Lower lobe of right lung (tissue), 2 donors: Measurements from ENCODE around the gene HSD11B2. TPM values are rescaled to one million over a fixed set of nuclear protein-coding genes. Genes with fewer than 3 reads are reported as not detected.
A peak's percentile ranks its signal among the peaks of the same experiment; 100 is the strongest.

Experiments
- ATAC-seq, 2 donors: fragments of 200-7000 bp; cut with Tn5 transposase; one replicate each; pipeline ENCODE4 v1.9.1; 2020 to 2022; ENCODE audit warnings: mild to moderate bottlenecking in 2 of 2, moderate library complexity in 2 of 2
- DNase-seq: peaks from one replicate; pipeline ENCODE4 v3.0.0-alpha.2; 2020
- H3K27ac ChIP-seq: fragments of 200-600 bp; one replicate; pipeline ENCODE4 v1.8.0; 2022
- H3K27me3 ChIP-seq: fragments of 200-600 bp; one replicate; pipeline ENCODE4 v1.8.0; 2022; ENCODE audit warnings: low read depth
- H3K36me3 ChIP-seq: fragments of 200-600 bp; one replicate; pipeline ENCODE4 v1.8.0; 2022; ENCODE audit warnings: mild to moderate bottlenecking
- H3K4me1 ChIP-seq: fragments of 200-600 bp; one replicate; pipeline ENCODE4 v1.8.0; 2022
- H3K4me3 ChIP-seq: fragments of 200-600 bp; one replicate; pipeline ENCODE4 v1.8.0; 2022; ENCODE audit warnings: mild to moderate bottlenecking
- H3K9me3 ChIP-seq: fragments of 200-600 bp; one replicate; pipeline ENCODE4 v1.8.0; 2022
- intact Hi-C: fragments of 100-400 bp; cut with DNase I; formaldehyde crosslinking; loops from one replicate; pipeline ENCODE4 v1.11.0; 2022
- total RNA-seq: library from RNA; stranded (reverse); fragmentation: NEBNext Ultra II Directional; extraction: Animal tissue kit (Norgen Biotek cat#: 25700); gene quantifications from one replicate; pipeline ENCODE4 v1.2.1, GENCODE V29; 2021
- TF ChIP-seq, protein P1 (sequence below): fragments of 200-600 bp; IDR thresholded peaks from one replicate; pipeline ENCODE4 v1.8.0; 2022; ENCODE audit warnings: antibody characterized with exemption, mild to moderate bottlenecking
- donor health status: DM: no; HTN: yes; CAD: no; lungs with severe emphysema.

HSD11B2 gene
- total RNA-seq, 1 donor from 2014 or later, result 2.9 TPM

- Histone ChIP-seq H3K4me3 (no peak overlapping the region), H3K36me3 (no peaks in the 10 kb centered on the region), H3K27me3 (no peaks in the 10 kb centered on the region), H3K9me3 (no peaks in the 10 kb centered on the region), H3K27ac (peak overlapping the region; percentile 74), H3K4me1 (peaks cover 15% of the 10 kb centered on the region)
- no peak for DNase-seq
- TF ChIP-seq, protein P1, sequence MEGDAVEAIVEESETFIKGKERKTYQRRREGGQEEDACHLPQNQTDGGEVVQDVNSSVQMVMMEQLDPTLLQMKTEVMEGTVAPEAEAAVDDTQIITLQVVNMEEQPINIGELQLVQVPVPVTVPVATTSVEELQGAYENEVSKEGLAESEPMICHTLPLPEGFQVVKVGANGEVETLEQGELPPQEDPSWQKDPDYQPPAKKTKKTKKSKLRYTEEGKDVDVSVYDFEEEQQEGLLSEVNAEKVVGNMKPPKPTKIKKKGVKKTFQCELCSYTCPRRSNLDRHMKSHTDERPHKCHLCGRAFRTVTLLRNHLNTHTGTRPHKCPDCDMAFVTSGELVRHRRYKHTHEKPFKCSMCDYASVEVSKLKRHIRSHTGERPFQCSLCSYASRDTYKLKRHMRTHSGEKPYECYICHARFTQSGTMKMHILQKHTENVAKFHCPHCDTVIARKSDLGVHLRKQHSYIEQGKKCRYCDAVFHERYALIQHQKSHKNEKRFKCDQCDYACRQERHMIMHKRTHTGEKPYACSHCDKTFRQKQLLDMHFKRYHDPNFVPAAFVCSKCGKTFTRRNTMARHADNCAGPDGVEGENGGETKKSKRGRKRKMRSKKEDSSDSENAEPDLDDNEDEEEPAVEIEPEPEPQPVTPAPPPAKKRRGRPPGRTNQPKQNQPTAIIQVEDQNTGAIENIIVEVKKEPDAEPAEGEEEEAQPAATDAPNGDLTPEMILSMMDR, result no peak
- no peak for ATAC-seq
- intact Hi-C loops, result no loop called here
Measured at GRCh38 chr16:67406111-67406971, 24.6 kb upstream of the HSD11B2 start.

DNA sequence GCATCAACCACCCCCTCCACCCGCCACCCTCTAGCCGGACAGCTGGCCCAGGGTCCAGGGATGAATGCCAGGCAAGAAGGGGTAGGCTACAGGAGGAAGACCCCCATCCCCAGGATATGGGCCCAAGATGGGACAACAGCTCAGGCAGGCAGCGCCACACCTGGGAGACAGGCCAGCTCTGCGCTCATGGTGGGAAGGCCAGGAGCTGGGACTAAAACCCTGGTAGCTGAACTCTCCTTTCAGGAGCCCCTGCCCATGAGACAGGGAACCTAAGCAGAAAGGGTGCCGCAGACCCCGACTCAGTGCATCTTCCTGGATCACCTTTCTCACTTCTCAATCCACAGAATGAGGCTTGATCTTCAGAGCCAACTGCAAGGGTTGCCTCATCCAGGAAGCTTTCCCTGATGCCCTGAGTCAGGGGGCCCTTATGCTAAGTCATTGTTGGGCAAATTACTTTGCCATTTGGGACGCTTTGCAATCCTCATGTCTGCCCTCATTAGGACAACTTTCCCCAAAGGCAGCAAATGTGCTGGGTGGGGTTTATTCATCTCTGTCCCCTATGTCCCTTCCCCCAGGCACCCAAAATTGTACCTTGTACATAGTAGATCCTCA lies 23.6 kb upstream of the HSD11B2 start:
- no peak for ATAC-seq
- no peak for DNase-seq
- H3K27me3 ChIP-seq, result no peaks in the 10 kb centered on the region
- no peak overlapping the region for H3K4me3 ChIP-seq
- no peak overlapping the region for H3K27ac ChIP-seq
- H3K4me1 ChIP-seq, result peaks cover 15% of the 10 kb centered on the region
- H3K9me3 ChIP-seq, result no peaks in the 10 kb centered on the region
- intact Hi-C loops, result no loop called here
- no peaks in the 10 kb centered on the region for H3K36me3 ChIP-seq
- TF ChIP-seq, protein P1, result no peak

GRCh38 chr16:67407788-67408452 lies 23.0 kb upstream of the HSD11B2 start:
- DNase-seq, result no peak
- Histone ChIP-seq H3K4me3 (no peak overlapping the region), H3K9me3 (no peaks in the 10 kb centered on the region), H3K27ac (no peak overlapping the region), H3K4me1 (peaks cover 15% of the 10 kb centered on the region), H3K36me3 (no peaks in the 10 kb centered on the region), H3K27me3 (no peaks in the 10 kb centered on the region)
- ATAC-seq, result no peak
- intact Hi-C loops, result no loop called here
- TF ChIP-seq, protein P1, result no peak

- H3K9me3 ChIP-seq, result no peaks in the 10 kb centered on the region
- no peaks in the 10 kb centered on the region for H3K27me3 ChIP-seq
- ATAC-seq (no peak), DNase-seq (no peak)
- peaks cover 8% of the 10 kb centered on the region for H3K4me1 ChIP-seq
- no peak overlapping the region for H3K4me3 ChIP-seq
- no peak overlapping the region for H3K27ac ChIP-seq
- intact Hi-C loops, result no loop called here
- no peaks in the 10 kb centered on the region for H3K36me3 ChIP-seq
- TF ChIP-seq, protein P1, result no peak
Measured at GRCh38 chr16:67409631-67410030, 21.3 kb upstream of the HSD11B2 start.

GRCh38 chr16:67411339-67411738 lies 19.6 kb upstream of the HSD11B2 start:
- ATAC-seq, result no peak
- intact Hi-C loops, result no loop called here
- no peaks in the 10 kb centered on the region for H3K36me3 ChIP-seq
- no peak for DNase-seq
- H3K9me3 ChIP-seq, result no peaks in the 10 kb centered on the region
- no peak overlapping the region for H3K27ac ChIP-seq
- no peak overlapping the region for H3K4me3 ChIP-seq
- H3K27me3 ChIP-seq, result no peaks in the 10 kb centered on the region
- TF ChIP-seq, protein P1, result no peak
- H3K4me1 ChIP-seq, result peaks cover 20% of the 10 kb centered on the region
